Stomach (tissue), 9 donors: Measurements from ENCODE around the gene SYCP2. TPM values are rescaled to one million over a fixed set of nuclear protein-coding genes. Genes with fewer than 3 reads are reported as not detected.

Source experiments
- DNase-seq, 2 donors: peaks; one replicate each; pipeline versions ENCODE4 v3.0.0 to v3.0.0-alpha.2; 2013 to 2019
- H3K27ac ChIP-seq, 5 donors: fragments of 200-600 bp in 4 of 5; sonication (generic) in 4 of 5; one replicate each; pipeline ENCODE4 v1.5.1; 2013 to 2019; ENCODE audit warnings: mild to moderate bottlenecking in 1 of 5, moderate library complexity in 1 of 5
- H3K27me3 ChIP-seq, 3 donors: fragments of 200-600 bp; sonication (generic); one replicate each; pipeline ENCODE4 v1.5.1; 2017 to 2019; ENCODE audit warnings: mixed run types in 1 of 3
- H3K36me3 ChIP-seq, 4 donors: fragments of 200-600 bp; sonication (generic); 1 replicate in 3 of 4; 2 replicates in 1 of 4; pipeline ENCODE4 v1.5.1; 2016 to 2019
- H3K4me1 ChIP-seq, 4 donors: fragments of 200-600 bp; sonication (generic); one replicate each; pipeline ENCODE4 v1.5.1; 2016 to 2019
- H3K4me3 ChIP-seq, 4 donors: fragments of 200-600 bp; sonication (generic) in 3 of 4; one replicate each; pipeline ENCODE4 v1.5.1; 2016 to 2019; ENCODE audit warnings: mild to moderate bottlenecking in 1 of 4
- H3K9me3 ChIP-seq, 4 donors: fragments of 200-600 bp; sonication (generic); one replicate each; pipeline ENCODE4 v1.5.1; 2016 to 2019
- EP300 ChIP-seq: sonication (generic); formaldehyde crosslinking; IDR thresholded peaks from one replicate; pipeline ENCODE4 v1.6.1; 2017; ENCODE audit warnings: antibody characterized with exemption
- POLR2A ChIP-seq, 4 donors: fragments of 450-650 bp; IDR thresholded peaks; one replicate each; pipeline ENCODE4 v1.6.1; 2016; ENCODE audit warnings: antibody characterized with exemption in 4 of 4, control low read depth in 2 of 4, mild to moderate bottlenecking in 1 of 4, moderate library complexity in 1 of 4
- POLR2AphosphoS5 ChIP-seq, 3 donors: sonication (generic); formaldehyde crosslinking; IDR thresholded peaks; one replicate each; pipeline ENCODE4 v1.6.1; 2016; ENCODE audit warnings: antibody characterized with exemption in 3 of 3
- WGBS, 5 donors: extraction: QIAGEN DNeasy Blood & Tissue Kit in 3 of 5; methylation state at CpG; one replicate each; pipeline versions ENCODE4 v1.1.5 to v1.1.7; 2013 to 2018; 5-methylcytosine and 5-hydroxymethylcytosine counted together
- intact Hi-C: fragments of 100-400 bp; cut with DNase I; formaldehyde crosslinking; loops from one replicate; pipeline ENCODE4 v1.15.1; 2023; ENCODE audit warnings: low total_unique reads
- polyA plus RNA-seq, 3 donors: library from polyadenylated mRNA; stranded (reverse); fragments of 200-250 nt; gene quantifications; one replicate each; pipeline ENCODE4 v1.2.3, GENCODE V29; 2013
- total RNA-seq, 5 donors: library from RNA; depleted of rRNA; stranded (reverse); fragments of >200 nt; gene quantifications; one replicate each; pipeline versions ENCODE4 v1.1.0 to v1.2.3, GENCODE V29; 2014 to 2016
- TF ChIP-seq, protein P1 (sequence below), 7 experiments: fragments of 450-650 bp in 4 of 7; fragments of 200-600 bp in 3 of 7; sonication (generic) in 3 of 7; IDR thresholded peaks; one replicate each; pipeline ENCODE4 v1.5.1; 2016 to 2019; ENCODE audit warnings: antibody characterized with exemption in 7 of 7, control low read depth in 2 of 7, mild to moderate bottlenecking in 1 of 7
- donor health status: healthy with polysubstance abuse.
- donor health status: Bipolar disorder and iron deficiency.
- donor health status: healthy.

Gene SYCP2
- total and polyA plus RNA-seq, 8 donors, result 1.4 to 14.6 (median 6.7) TPM

DNA sequence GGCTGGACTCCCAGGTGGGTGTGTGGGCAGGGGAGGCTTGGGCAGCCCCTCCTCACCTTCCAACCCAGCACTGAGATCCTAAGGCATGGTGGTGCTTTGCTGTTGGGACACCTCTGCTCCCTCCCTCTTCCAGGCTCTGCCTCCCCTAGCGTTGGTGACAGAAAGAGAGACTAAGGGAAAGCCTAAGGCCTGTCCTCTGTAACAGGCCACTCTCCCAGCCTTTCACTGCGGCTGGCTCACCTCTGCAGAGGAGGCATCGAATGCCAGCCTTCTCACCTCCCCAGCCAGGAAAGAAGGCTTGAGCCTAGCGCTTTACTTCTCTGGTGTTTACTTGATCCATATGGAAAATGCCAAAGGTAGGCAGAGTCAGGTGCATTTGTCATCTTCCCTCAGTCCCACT lies 21.3 kb upstream of the SYCP2 start:
- WGBS, 5 donors, result 93 to 100% (median 96%) methylated on average over 3 to 4 of the region's 4 CpGs
- Histone ChIP-seq H3K36me3 (peaks cover 0 to 24% (median 4%) of the 10 kb centered on the region in 4 donors), H3K27me3 (peaks cover 0 to 21% (median 0%) of the 10 kb centered on the region in 3 donors), H3K9me3 (no peaks in the 10 kb centered on the region), H3K4me3 (no peak overlapping the region), H3K4me1 (peaks cover 0 to 12% (median 5%) of the 10 kb centered on the region in 4 donors), H3K27ac (no peak overlapping the region)
- no peak for DNase-seq
- TF ChIP-seq, protein P1, sequence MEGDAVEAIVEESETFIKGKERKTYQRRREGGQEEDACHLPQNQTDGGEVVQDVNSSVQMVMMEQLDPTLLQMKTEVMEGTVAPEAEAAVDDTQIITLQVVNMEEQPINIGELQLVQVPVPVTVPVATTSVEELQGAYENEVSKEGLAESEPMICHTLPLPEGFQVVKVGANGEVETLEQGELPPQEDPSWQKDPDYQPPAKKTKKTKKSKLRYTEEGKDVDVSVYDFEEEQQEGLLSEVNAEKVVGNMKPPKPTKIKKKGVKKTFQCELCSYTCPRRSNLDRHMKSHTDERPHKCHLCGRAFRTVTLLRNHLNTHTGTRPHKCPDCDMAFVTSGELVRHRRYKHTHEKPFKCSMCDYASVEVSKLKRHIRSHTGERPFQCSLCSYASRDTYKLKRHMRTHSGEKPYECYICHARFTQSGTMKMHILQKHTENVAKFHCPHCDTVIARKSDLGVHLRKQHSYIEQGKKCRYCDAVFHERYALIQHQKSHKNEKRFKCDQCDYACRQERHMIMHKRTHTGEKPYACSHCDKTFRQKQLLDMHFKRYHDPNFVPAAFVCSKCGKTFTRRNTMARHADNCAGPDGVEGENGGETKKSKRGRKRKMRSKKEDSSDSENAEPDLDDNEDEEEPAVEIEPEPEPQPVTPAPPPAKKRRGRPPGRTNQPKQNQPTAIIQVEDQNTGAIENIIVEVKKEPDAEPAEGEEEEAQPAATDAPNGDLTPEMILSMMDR (IDR thresholded peaks at IDR 0.05), result no peak
- TF ChIP-seq POLR2A (IDR thresholded peaks at IDR 0.05) (no peak), EP300 (no peak), POLR2AphosphoS5 (IDR thresholded peaks at IDR 0.05) (no peak)
- intact Hi-C loops, result no loop called here

DNA sequence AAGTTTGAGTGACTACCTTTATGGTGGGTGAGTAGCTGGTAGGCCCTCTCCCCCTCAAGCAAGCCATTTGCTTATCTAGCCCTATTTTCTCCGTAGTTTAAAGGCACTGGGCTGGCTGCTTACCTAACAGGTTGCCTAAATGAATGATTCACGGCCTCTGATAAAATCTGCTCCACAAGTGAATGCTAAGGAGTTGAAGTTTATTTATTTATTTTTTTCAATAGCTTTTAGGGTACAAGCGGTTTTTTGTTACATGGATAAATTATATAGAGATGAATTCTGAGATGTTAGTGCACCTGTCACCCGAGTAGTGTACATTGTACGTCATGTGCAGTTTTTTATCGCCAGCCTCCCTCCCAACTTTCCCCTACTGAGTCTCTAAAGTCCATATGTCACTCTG lies 16.5 kb upstream of the SYCP2 start:
- Histone ChIP-seq H3K4me1 (peaks cover 0 to 42% (median 8%) of the 10 kb centered on the region in 4 donors), H3K9me3 (no peaks in the 10 kb centered on the region), H3K4me3 (no peak overlapping the region), H3K27me3 (peaks cover 0 to 5% (median 0%) of the 10 kb centered on the region in 3 donors), H3K27ac (no peak overlapping the region), H3K36me3 (peaks cover 0 to 19% (median 12%) of the 10 kb centered on the region in 4 donors)
- TF ChIP-seq POLR2AphosphoS5 (IDR thresholded peaks at IDR 0.05) (no peak), POLR2A (IDR thresholded peaks at IDR 0.05) (no peak), EP300 (no peak)
- TF ChIP-seq, protein P1 (IDR thresholded peaks at IDR 0.05), result no peak
- no peak for DNase-seq
- intact Hi-C loops, result no loop called here
- 90 to 95% (median 94%) methylated on average over 6 of the region's 6 CpGs for WGBS, 5 donors

DNA sequence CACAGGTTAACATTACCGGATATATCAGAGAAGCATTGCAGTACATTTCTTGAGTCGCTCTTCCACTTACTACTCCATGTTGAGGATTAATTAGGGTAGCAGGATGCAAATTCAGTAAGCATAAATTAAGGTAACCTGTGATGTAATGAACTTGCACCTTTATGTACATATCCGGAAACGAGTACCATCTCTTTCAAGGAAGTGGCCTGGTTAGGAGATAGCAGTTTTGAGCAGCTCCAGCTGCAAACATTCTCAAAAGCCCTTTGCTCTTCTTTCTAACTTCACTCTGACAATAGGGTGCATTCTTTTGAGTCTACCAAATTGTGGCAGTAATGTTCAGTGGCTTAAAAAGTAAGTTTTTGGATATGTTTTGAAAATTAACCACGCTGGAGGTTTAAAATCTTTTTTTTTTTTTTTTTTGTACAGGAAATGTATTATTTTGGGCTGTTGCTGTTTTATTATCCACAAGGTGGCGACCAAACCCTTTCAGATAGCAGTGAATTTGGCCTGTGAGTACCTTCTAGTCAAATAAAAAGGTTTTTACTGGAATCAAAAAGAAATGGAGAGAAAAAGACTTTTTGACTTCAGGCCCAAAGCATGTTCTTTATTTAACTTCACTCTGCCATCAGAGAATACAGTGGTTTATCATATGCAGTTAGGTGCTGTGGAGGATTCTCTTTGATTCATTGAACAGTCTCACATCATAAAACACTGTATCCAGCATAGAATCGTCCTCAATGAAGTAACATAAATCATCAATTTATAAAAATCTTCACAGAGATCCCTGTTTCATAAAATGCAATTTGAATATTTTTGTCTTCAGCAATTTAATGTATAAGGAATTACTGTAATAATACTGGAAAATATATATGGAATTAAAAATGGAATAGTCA lies 15.6 kb upstream of the SYCP2 start:
- DNase-seq, result peak in 1 of 2 donors; percentile 85
- no peaks in the 10 kb centered on the region for H3K27me3 ChIP-seq
- no peaks in the 10 kb centered on the region for H3K9me3 ChIP-seq
- intact Hi-C loops, result no loop called here
- peak overlapping the region in 1 of 5 donors; percentile 43 for H3K27ac ChIP-seq
- TF ChIP-seq, protein P1 (IDR thresholded peaks at IDR 0.05), result peak in 5 of 7 experiments; percentile 21 to 64 (median 50)
- no peak for TF ChIP-seq POLR2AphosphoS5 (IDR thresholded peaks at IDR 0.05)
- 29 to 37% (median 35%) methylated on average over 7 of the region's 7 CpGs for WGBS, 5 donors
- H3K4me3 ChIP-seq, result no peak overlapping the region
- H3K36me3 ChIP-seq, result peaks cover 8 to 28% (median 20%) of the 10 kb centered on the region in 4 donors
- peaks cover 0 to 44% (median 8%) of the 10 kb centered on the region in 4 donors for H3K4me1 ChIP-seq

DNA sequence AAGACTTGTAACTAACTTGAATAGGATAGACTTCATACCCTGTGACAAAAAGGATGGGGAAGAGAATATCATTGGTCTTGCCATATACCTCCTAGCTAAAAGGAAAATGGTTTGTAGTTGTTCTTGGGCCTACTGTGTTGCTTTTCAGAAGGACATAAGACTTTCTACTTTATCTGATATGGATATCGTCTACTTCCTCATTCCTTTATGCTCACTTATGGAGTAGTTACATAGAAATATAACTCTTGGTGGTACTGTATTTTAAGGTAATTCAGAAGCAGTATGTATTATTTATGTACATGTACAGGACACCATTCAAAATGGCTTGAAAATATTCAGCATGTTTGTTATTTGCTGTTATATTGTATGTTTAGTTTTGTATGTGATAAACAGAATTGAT lies 14.8 kb upstream of the SYCP2 start:
- H3K27ac ChIP-seq, result no peak overlapping the region
- intact Hi-C loops, result no loop called here
- TF ChIP-seq POLR2A (IDR thresholded peaks at IDR 0.05), result no peak
- no peak for TF ChIP-seq POLR2AphosphoS5 (IDR thresholded peaks at IDR 0.05)
- TF ChIP-seq EP300, result no peak
- TF ChIP-seq, protein P1 (IDR thresholded peaks at IDR 0.05), result no peak
- 25 to 45% (median 34%) methylated on average over 1 of the region's 1 CpG for WGBS, 5 donors
- H3K27me3 ChIP-seq, result no peaks in the 10 kb centered on the region
- H3K36me3 ChIP-seq, result peaks cover 13 to 36% (median 29%) of the 10 kb centered on the region in 4 donors
- no peak overlapping the region for H3K4me3 ChIP-seq
- H3K4me1 ChIP-seq, result peaks cover 0 to 44% (median 8%) of the 10 kb centered on the region in 4 donors
- no peaks in the 10 kb centered on the region for H3K9me3 ChIP-seq
- no peak for DNase-seq
